CD1c-positive myeloid dendritic cell (primary cell): ENCODE data around the gene GABBR1.
"Not testable (repeated sequence)": the region's sequence is repeated elsewhere in the genome, so short reads cannot be mapped to it uniquely, and the experiment has no call there.

ENCODE experiments used
- DNase-seq: peaks from one replicate; pipeline ENCODE4 v3.0.0-alpha.2; 2016; ENCODE audit errors: extremely low spot score

GABBR1 gene

DNA sequence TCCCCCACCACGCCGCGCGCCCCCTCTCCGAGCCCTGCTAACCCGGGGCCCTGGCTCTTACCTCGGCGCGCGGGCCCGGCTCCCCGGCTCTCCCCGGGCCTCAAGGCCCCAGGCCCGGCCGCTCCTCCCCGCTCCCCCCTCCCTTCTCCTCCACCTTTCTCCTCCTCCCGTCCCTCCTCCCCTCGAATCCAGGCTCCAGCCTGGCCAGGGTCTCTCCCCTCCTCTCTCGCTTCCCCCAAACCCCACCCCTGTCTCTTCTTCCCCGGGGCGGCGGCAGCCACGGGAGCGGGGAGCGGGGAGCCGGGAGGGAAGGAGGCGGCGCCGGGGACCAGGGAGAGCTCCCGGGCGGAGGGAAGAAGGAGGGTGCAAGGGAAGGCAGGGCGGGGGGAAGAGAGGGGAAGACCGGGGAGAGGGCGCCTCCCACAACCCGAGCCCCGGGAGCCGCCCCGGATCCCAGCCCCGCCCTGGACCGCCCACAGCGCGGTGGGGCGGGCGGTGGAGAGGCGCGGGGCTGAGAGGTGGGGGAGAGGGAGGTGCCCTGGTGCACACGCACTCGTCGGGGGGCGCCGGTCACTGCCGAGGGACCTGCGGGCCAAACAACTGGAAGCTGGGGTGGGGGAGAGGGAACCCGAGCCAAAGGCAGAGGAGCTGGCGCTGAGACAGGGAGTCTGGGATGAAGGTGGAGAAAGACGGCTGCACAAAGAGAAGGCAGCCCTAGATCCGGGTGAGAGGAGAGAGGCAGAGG, at the start of gene GABBR1:
TSS of gene GABBR1 (minus strand) at position 395 of the 745 bp plus-strand sequence. CDS start 798 bp downstream, outside the sequence.
- peak; percentile 77 for DNase-seq

DNA sequence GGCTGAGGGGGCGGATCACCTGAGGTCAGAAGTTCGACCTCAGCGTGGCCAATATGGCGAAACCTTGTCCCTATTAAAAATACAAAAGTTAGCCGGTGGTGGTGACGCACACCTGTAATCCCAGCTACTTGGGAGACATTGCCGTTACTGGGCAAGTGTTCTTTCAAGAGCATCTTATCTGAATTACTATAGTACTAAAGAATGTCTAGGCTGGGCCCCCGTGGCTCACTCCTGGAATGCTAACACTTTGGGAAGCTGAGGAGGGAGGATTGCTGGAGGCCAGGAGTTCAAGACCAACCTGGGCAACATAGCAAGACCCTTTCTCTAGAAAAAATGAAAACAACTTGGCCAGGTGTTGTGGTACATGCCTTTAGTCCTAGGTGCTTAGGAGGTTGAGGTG, 48.8 kb upstream of the GABBR1 start:
- DNase-seq = no peak

DNA sequence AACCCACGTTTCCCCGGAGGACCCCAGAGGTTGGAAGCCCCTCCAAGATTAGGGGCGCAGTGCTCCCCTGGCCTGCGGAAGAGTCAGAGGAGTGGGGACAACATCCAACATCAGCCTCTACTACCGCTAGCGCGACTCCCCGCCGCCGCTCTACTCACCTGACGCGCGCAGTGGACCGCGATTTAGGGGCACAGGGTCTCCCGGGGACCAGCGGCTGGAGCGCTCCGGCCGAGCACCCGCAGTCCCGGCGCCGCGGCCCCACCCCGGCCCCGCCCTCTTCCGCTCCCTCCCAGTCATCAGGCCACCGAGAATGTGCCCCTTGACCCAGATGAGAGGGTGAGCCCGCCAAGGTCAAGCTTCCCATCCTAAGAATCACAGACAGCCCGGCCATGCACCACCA, 47.9 kb upstream of the GABBR1 start, which contains the start of gene ZFP57:
TSS of gene ZFP57 (minus strand) at position 249 of the 400 bp plus-strand sequence. CDS start 4,149 bp downstream, outside the sequence.
- no peak for DNase-seq

DNA sequence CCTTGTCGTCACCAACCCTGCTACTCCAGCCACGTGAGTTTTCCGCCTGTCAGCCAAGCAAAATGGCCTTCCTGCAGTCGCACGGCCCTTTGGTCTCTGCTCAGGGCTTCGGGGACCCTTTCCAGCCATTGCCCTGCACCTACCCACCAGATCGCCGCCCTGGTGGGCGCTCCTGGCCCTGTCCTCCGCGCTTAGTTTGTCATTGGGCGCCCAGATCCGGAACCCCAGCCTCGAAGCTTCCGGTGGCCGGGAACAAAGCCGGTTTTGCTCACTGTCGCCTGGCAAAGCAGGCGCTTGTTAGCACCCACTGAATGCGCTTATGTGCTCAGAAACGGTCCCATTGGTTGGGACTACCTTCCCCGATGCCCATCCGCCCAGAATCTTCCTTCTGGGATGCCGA, 47.4 kb upstream of the GABBR1 start:
- no peak for DNase-seq

DNA sequence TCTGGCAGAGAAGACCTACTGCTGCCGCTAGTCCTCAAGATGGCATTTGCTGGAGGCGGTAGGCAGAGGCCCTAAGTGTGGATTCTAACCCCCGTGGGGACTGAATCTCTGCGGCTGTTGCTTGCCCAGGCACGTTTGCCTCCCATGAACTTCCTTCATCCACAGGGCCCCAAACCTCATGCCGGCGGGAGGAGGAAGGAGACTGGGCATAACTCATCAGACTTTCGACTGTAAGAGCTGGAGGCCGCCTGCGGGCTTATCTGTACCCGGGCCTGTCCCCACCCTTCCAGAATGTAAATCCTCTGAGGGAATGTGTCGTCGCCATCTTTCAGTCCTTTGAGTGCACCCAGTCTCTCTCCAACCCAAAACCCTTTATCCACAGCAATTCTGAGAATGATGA, 47.0 kb upstream of the GABBR1 start:
- no peak for DNase-seq

DNA sequence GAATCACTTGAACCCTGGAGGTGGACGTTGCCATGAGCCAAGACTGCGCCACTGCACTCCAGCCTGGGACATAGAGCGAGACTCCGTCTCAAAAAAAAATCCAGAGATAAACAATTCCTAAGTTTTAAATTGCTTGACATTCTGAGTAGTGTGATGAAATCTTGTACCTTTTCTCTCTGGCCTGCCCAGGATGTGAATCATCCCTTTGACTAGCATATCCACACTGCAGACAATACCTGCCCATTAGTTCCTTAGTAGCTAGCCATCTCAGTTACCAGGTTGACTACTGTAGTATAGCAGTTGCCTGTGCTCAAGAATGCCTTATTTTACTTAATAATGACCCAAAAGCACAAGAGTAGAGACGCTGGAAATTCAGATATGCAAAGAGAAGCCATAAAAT, 45.1 kb upstream of the GABBR1 start:
- no peak for DNase-seq

DNA sequence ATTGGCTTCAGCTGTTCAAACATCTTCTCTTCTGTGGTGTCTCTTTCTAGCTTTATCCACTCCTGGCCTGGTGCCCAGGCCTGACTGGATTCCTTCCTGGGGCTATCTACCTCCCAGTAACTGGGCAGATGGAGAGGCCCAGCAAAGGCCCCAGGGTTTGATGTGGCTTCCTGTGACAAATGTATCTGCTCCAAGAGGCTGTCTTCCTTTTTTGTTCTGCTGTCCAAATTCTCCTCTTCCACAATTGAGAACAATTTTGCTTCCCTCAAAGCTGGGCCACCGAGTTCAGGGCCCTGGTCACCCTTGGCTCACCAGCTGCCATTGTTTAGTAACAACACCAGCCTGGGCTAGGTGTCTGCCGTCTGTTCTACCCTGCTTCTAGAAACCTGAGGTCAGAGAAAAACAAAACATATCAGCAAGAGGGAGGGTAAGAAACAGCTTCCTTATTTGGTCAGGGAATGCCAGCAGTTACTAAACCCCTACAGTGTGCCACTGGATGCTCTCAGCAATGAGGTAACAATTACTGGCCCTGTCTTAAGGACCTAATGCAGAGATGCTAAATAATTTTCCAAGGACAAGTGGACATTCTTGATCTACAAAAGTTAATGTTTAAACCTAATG, 44.1 kb upstream of the GABBR1 start:
- DNase-seq = no peak

DNA sequence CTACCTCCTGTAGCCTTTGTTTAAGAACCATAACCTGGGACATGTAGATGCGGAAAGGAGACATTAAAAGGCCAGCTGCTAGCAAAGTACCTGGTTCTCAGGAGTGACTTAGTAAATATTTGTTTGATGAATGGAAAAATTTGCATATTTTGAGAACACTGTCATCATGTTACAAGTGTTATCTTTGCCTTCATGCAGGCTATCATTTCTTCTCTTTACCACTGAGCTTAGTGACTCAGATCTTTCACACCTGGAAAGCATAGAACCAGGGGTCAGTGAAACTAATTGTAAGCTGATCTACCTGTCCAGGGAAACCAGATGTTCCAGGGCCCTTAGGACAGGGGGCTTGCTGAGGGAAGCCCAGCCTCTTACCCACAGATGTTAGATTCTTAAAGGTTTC, 42.6 kb upstream of the GABBR1 start:
- DNase-seq = no peak

DNA sequence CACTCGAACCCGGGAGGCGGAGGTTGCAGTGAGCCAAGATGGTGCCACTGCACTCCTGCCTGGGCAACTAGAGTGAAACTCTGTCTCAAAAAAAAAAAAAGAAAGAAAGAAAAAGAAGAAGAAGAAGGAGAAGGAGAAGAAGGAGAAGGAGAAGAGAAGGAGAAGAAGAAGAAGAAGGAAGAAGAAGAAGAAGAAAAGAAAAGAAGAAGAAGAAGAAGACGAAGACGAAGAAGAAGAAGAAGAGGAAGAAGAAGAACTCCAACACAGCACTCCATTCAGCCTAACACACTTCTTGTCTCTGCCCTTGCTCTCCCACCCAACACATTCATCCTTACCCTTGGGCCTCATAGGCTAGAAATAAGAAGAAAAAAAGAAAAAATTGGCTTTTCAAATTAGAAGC, 41.0 kb upstream of the GABBR1 start:
- DNase-seq = no peak

DNA sequence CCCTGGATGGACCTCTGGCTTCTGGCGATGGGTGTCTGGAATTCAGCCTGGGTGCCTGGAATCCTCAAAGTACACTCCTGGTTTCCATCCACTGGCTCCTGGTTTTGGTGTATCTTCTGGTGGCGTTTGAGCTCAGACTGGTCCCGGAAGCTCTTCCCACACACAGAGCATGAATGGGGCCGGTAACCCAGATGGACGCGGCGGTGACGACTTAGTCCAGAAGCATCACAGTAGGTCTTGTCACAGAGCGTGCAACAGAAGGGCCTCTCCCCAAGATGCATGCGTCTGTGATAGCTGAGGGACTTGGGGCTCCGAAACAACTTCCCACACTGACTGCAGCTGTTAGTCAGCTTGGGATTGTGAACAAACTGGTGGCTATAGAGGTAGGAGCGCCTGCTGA, 40.2 kb upstream of the GABBR1 start:
- no peak for DNase-seq

DNA sequence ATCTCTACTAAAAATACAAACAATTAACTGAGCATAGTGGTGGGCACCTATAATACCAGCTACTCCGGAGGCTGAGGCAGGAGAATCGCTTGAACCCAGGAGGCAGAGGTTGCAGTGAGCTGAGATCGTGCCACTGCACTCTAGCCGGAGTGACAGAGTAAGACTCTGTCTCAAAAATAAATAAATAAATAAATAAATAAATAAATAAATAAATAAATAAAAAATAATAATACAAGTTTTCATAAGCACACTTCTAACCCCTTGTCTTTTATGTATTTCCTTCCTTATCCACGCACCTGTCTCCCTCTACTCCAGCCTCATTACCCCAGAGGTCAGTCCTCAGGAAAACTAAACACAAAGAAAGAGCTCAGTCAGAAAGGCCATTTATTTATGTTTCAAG, 39.1 kb upstream of the GABBR1 start:
- not testable (repeated sequence) for DNase-seq

DNA sequence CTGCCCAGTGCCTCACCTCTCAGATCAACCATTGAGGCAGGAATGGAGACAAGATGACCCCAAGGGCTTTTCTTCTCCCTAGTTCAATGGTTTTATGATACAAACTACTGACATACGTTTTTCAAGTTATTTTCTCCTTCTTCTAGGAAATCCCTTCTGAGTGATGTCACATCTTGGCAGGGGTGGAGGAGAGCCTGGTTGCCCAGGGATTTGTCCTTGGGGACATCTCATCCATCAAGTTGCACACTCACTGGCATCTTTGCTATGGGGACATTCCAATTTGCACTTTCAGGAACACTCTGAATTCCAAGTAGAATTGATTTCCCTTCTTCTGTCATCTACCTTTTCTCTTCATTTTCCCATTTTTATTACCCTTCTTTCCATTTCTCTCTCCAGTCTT, 38.0 kb upstream of the GABBR1 start:
- no peak for DNase-seq

DNA sequence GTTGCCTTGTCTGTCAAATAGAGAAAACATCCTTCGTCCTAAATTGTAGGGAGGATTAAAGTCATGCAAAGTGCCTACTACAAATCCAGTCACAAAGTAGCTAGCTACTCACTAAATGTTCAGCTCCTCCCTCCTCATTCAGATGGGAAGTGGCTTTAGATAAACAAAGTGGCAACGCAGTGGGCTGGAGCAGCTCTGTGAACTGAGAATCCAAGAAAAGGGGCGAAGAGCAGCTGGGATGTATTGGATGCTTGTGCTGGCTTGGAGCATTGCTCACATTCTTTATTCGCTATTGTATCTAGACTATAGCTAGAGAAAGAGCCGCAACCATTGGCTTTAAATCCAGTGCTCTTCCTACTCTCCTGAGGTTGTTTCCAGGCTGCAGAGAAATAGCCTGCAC, 34.2 kb upstream of the GABBR1 start:
- DNase-seq = no peak

DNA sequence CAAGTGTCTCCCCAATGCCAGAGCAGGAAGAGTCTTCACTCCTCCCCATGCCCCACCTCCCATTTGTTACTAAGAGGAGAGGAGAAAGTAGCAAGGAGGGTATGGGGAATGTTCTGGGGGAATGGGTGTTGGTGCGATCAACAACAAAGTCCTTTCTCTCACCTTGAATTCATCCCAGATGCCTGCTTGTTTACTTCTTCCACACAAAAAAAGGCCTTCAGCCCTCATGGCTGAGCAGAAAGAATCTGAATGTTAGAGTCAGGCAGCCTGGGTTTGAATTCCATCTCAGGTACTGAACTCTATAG, 33.8 kb upstream of the GABBR1 start:
- no peak for DNase-seq

DNA sequence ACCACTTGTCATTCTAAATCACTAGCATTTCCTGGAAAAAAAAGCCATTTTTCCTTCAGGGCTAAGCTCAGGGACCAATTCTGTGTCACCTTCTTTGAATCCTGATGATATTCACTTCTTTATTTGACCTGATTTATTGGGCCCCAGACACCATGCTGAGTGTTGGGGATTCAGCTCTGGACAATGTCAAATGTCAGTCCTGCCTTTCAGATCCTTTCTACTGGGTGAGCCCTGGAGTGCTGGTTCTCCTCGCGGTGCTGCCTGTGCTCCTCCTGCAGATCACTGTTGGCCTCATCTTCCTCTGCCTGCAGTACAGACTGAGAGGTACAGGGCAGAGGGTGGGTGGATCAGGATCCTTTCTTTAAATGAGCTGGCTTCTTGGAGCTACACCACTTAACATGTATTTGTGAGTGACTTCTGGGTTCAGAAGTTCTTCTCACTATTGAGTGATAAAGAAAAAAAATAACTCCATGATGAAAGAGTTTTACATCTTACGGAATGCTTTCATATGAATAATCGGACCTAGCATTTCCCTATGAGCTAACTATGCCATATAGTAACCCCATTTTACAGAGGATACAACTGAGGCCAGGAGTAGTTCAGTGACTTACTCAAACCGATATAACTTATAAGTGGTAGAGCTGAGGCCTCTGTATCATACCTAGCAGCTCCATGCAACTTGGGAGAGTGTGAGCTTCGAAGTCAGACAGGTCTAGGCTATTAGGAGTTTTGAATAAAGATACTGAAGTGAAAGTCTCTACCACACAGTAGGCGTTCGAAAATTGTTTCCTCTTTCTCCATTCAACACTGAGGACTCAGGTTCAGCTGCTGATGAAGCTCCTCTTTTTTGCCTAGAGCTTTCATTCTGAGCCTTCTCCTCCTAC, 33.2 kb upstream of the GABBR1 start:
- DNase-seq = peak; percentile 56

DNA sequence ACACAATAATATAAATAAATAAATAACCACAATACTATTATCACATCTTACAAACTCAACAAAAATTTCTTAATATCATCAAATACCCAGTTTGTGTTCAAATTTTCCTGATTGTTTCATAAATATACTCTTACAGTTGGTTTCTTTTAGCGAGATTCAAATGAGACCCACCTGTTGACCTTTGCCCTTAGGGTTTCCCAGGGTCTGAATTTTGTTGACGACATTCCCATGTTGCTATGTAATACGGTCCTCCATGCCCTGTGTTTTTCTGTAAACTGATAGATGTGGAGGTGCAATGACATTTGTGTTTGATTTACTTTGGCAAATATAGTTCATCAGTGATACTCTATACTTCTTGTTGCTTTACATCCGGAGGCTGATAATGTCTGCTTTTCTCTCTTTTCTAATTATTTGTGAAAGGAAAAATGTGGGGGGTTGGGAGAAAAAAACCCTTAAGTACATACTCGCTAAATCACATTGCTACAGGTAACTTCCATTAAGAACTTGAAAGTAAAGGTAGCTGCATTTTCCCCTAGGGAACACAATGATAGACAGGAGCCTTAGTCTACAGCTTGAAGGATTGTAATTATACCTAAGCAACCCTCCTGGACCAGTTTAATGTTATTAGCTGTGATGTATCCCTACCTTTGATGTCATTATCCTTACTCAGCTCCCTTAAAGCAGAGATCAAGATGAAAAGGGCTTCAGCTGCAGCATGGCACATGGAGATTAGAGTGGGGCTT, 30.5 kb upstream of the GABBR1 start:
- no peak for DNase-seq

DNA sequence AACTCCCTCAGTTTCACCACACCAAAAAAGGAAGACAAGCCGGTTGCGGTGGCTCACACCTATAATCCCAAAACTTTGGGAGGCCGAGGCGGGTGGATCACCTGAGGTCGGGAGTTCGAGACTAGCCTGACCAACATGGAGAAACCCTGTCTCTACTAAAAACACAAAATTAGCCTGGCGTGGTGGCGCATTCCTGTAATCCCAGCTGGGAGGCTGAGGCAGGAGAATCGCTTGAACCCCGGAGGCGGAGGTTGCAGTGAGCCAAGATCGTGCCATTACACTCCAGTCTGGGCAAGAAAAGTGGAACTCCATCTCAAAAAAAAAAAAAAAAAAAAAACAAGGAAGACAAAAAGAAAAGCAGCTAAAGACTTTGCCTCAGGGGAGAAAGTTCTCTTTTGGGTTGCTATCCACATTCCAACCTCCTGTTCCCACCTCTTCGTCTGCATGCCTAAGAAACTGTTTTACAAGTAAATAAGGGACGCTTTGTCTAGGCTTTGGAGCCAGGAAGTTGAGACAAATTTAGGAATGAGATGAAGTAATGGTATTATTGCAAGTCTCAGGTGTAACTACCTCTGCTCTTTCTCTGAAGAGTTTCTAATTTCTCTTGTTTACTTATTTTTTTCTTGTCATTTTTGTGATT, 28.6 kb upstream of the GABBR1 start:
- DNase-seq = not testable (repeated sequence)

DNA sequence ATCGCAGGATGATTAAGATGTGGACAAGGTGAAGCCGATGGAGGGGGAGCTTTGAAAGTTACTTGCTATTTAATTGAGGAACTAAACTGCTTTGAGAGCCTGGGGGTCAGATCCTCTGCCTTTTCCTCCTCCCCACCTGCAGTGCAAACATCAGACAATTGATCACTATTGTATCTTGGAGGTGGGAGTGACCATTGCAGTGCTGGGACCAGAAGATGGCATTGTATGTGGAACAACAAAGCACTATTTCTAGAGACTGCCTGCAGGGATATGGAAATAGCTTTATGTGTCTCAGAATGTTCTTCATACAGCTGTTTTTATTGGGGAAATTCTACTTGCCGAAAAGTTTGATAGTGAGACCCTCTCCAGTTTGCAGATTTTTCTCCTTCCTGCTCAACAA, 28.1 kb upstream of the GABBR1 start:
- no peak for DNase-seq

DNA sequence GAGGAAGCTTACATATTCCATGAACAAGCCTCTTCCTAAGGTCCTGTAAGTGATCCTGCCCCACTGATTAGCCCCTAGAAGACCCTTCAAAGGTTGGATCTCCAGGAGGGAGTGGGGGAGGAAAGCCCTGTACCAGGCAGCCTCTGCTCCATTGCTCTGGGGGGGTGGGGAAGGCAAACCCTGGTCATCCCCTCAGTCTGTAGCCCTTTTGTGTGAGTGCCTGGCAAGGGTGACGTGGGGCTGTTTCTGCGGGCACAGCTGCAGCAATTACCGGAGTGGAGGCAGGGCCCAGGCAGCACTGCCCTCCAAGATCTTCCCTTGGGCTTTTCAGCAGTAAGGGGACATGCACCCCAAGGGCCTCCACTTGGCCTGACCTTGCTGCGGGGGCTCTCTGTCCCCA, 23.8 kb upstream of the GABBR1 start, which contains the start of gene MOG:
TSS of gene MOG (plus strand) at position 295 of the 400 bp plus-strand sequence. CDS start 118 bp downstream, outside the sequence.
- DNase-seq = no peak

DNA sequence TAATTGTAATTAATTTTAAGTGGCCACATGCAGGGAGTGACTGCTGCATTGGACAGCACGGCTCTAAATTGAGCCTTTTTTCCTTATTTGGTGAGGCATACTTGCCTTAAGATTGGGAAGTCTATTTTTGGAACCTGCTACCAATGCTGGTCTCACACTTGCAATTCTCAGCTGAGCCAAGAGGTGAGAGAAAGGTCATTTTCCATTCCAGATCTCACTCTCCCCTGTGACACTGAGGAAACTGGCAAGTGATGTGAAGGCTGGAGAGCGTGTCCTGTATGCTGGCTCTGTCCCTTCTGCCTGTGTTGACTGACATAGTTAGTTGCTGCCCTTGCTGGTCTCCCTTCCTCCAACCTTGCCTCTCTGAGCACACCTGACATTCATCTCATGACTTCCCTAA, 23.2 kb upstream of the GABBR1 start:
- DNase-seq = no peak

DNA sequence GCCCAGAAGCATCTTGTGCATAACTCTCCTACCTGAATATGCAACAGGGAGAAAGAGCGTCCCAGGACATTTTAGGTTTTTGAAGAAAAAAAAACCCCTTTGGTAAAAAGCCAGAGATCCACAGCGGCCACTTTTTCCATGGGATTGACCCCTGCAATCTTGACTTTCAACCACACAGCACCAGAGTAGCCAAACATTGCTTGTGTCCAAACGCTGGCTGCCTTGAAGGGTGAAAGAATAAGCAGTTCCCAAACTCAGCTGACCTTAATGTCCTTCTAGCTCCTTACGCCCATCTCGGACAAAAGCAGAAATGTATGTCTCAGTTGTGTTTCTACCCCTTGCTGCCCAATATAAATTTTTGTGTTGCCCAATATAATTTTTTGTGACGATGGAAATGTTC, 22.7 kb upstream of the GABBR1 start:
- no peak for DNase-seq
